GM18867 (cell line): Measurements from ENCODE around the gene TNNI3K.
A peak's percentile ranks its signal among the peaks of the same experiment; 100 is the strongest.

Source experiments
- ATAC-seq: cut with Tn5 transposase; IDR thresholded peaks from one replicate; pipeline ENCODE4 v1.9.1; 2021; ENCODE audit warnings: mild to moderate bottlenecking, moderate library complexity; ENCODE audit not compliant: unreplicated experiment

Gene TNNI3K

DNA sequence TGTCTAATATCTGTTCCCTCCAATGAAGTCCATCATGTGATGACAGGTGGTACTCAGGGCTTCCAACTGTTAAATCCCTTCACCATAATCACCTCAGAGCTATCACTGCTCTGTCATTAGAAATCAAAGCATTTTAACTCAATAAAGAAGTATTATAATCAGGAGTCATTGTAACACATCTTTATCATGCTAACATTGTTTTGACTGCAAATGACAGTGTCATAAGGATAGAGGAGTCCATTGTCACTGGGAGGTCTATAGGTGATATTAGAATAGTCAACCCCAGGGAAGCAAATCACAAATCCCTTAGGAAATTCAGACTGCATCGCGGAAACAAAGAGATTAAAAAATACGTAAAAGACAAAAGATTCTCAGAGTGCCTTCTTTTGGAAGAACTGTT lies 246.4 kb downstream of the TNNI3K start:
- ATAC-seq = no peak

DNA sequence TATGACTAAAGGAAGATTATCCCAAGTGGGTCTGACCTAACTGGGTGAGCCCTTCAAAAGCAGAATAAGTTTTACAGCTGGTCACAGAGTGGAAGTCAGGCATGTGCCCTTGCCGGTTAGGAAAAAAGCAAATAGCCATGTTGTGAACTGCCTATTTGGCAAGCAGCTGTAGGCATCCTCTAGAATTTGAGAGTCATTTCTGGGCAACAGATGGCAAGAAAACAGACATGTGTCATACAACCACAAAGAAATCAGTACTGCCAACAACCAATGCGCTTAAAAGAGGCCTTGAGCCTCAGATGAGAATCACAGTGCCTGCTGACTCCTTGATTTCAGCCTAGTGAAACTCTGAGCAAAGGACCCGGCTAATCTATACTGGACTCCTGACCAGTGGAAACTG lies 250.4 kb downstream of the TNNI3K start:
- ATAC-seq = no peak

DNA sequence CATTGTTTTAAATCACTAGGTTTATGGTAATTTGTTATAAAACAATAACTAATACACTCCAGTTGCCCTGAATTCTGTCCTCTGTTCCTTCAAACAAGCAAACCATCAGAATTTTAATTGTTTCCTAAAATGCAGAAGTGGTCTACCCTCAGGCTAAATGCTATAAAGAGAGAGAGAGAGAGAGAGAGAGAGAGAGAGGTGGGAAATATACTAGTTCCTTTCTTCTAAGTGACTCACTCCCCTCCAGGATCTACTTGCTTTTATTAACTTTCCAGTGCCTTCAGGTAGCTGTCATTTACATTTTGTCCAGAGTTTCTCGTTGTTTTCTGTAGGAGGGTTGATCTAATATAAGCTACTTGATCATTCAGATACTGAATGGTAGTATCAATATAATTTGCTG lies 250.8 kb downstream of the TNNI3K start:
- ATAC-seq = no peak

DNA sequence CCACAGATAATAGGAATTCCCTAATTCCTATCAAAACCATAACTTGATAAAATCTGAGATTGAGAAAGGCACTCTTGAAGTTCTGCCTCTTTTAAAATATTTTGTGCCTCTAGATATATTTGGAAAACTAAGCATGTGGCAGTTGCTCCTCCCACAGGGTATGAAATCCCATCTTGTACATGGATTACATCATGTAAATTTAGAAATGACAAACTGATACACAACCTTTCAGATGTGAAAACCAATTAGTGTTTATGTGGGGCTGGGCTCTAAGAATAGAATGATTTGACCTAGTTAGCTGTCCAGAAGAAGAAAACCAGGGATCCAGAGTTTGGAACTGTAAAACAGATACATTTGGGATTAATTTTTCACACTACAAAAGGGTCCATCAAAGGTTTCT lies 261.5 kb downstream of the TNNI3K start:
- ATAC-seq = no peak

DNA sequence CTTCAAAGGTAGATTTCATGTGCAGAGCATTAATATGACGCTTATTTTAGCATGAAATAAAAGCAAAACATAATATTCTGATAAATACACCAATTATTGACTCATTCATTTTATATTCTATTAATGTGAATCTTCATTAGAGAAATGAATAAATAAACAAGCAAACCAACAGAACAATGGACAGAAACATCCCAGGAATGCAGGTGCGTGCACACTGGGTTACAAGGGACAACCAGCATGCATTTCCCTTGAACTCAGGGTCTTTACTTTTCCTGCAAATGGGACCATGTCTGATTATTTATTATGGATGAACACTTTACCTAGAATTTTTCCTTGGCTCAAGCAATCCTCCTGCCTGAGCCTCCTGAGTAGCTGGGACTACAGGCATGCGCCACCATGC lies 263.7 kb downstream of the TNNI3K start:
- ATAC-seq = no peak

DNA sequence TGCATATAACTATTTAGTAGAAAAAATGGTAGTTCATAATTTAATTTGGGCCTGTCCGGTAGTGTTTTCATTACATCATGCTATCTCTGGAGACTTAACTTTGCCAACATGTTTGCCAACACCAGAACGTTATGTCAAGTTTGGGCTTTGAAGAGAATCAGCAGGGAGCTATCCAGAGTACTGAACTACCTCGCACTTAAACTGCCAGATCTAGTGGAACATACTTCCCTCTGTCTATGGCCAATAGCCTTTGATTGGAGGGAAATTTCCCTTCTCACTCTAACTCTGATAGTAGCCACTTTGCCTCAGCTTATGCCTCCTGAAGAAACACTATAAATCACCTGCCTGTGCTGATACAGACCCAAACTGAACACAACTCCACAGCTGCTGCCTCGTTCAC lies 267.2 kb downstream of the TNNI3K start:
- ATAC-seq = peak; percentile 41

DNA sequence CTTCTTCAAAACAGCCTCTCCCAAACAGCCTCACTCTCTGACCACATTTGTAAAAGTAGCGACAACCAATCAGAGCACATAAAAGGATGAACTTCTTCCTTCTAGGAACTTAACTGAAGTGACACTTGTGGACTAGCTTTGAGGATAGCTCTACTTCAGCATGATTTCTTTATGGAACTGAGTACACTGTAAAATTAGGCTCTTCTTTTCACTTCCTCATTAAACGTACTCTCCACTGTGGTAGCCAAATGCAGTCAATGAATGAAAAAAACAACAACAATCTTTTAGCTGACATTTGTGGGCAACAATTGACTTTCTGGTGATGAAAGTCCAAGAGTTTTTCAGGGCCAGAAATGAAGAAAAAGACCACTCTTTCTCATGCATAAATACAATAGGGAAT lies 267.7 kb downstream of the TNNI3K start:
- no peak for ATAC-seq

DNA sequence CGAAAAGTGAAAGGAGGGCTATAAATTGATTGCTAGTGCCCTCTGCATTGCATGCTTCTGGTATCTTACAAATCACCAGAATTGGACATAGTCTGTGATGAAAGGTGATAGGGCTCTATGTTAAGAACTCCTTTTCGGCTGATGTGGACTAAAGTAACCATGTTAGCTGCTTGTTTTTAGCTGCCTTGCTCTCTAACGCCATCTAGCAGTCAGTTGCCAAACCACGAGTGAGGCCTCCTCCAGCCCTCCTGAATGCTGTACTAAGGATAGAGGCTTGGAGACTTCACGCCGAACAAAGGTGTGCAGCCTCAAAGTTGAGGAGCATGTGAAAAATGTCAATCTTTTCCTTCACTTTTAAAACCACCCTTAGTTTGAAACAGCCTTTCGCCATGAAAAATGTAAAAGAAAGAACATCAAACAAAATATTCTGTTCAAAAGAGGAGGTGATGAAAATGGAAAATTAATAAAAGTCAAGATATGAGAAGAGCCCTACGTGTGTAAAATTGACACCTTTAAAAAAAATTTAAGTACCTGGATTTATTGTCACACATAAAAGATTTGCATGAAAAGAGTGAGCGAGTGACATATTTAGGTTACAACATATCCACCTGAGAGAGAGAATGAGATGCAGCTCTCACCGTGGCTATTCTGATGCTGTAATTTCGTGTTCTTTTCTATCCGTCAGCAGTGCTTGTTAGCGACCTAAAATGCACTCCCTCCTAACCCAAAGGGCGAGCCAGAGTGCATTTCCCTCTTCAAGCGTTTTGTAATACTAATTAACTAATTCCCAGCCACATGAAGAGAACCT lies 269.1 kb downstream of the TNNI3K start:
- peak; percentile 93 for ATAC-seq

DNA sequence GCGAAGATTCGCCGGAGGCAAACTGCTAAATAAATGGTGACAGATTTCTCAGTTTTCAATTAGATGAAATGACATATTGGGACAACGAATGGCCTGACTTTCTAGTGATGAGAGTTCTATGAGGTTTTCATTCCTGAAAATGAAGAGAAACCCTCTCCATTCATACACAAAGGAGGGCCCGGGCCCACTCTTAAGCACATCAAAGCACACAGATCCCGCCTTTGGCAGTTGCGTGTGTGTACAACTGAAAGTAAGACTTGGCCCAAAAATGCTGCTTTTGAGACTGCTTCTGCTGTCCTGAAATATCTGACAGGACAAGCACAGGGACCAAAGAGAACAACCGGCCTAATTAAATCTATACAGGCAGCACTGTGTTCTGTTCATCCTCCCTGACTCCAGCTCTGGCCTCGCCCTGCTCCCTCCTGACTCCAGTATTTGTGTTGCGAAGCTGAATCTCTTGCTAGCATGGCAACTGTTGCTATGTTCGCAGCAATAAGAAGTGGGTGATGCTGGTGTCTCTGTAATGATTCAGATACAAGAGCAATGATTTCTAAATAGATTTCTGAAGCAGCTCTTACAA lies 269.8 kb downstream of the TNNI3K start:
- ATAC-seq = no peak

DNA sequence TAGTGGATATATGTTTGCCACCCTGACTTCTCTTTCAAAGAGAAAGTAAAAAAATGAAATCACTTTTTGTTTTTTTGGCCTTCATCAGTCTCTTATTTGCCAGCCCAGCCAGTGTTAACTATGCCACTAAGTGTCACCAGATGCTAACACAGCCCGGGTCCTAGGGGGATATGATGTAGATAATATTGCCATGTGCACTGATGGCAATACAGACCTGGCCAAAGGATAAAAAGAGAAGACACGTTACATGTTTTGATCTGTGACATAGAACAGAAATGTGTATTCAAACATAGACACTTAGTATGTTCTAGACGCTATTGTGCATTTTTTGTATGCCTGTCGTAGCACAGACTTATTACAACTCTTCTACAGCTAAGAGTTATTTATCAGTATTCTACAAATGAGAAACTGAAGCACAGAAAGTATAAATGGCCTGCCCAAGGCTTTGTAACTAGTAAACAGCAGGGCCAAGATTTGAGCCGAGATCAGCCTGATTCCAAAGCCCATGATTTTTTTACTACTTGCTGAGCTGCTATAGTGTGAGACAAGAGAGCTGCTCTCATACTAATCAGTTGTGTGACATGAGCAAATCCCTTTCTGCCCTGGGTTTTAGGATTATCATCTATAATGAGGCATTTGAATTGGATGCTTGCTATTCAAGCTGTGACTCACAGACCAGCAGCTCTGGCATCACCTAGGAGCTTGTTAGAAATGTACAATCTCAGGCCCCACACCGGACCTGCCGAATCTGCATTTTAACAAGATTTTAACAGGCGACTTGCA lies 270.9 kb downstream of the TNNI3K start:
- no peak for ATAC-seq

DNA sequence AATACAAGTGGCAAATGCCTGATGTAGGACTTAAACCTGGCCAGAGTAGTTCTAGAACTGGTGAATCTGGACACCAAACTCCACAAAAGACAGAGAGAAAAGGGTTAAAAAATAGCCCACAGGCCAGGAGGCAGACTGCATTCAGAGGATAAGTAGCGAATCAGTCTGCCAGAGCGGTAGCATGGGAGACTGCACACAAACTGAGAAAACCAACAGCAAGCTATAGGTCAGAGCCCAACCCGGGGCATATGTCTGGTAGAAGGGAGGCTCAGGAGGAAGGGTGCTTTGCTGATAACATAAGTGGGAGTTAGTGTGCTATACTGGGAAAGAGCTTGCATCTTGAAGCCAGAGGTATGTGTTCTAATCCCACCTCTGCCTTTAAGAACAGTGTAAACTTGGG lies 273.3 kb downstream of the TNNI3K start:
- ATAC-seq = no peak

DNA sequence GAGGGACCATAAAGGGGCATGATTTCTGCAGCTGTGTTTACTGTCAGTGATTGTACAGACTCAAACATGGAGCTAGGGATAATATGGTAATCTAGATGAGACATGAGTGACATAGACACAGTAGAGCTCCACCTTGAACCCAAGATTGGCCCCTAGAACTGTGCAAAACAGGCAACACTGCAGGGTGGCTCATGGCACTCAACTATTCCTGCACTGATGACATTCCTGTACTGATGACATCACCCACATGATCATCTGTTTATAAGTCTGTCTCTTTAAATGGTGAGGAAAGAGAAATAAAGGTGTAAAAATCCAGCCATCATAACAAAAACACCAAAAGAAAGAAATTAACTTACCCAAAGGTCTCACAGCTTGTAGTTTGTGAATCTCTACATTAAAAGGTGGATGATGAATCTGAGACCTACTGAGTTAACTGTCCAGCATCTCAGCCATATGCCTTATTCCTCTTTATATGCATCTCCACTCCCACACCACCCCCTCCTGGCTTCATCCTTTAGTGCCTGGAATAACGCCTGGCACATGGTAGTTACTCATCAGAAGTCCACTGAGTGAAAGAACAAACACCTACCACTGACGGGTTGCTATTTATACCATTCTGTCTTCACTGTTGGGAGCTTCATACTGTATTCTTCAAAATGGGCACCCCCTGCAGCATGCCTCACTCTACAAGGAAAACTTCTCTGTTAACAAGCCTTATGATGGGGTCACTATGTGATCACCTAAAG lies 277.2 kb downstream of the TNNI3K start, which contains the start of gene LRRC53:
Gene LRRC53, minus strand, starts transcription at position 442 of the 746 bp plus-strand sequence. CDS start 29,262 bp downstream, outside the sequence.
- no peak for ATAC-seq

DNA sequence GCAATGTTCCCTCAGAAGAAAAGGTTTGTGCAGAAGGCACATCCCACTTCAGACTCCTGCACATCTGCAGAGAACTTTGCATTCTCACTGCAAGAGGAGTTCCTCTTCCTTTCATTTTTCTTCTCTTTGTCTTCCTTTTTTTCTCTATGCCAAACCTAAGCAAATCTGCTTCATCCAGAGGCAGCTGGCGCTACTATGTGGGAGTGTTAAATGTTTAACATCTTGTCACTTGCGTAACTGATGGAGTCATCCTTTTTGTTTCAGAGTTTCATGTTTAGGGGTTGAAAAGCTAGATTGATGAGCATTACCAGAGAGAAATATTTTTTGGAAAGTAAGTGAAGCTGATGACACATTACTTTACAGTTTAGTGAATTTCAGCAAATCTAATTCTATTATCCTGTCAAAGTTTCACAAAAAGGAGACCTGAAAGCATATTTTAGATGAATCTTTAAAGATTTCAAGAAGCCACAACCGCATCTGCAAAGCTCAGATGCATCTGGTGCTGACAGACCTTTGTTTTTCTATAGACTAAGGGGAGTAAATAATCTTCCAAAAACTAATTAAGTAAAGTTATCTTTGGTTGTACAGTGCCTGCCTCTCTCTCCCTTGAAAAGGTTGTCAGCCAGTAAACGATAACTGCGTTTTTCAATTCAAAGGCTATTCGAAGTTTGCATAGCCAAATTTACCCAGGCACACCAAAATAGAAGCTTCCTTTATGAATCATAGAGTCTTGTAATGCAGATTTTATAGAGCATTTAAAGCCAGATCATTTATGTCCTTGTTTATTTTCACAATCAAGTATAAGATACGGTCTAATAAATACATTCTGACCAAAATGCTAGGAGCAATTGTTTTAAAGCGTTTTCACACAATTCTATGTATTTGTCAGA lies 278.5 kb downstream of the TNNI3K start:
- ATAC-seq = no peak

DNA sequence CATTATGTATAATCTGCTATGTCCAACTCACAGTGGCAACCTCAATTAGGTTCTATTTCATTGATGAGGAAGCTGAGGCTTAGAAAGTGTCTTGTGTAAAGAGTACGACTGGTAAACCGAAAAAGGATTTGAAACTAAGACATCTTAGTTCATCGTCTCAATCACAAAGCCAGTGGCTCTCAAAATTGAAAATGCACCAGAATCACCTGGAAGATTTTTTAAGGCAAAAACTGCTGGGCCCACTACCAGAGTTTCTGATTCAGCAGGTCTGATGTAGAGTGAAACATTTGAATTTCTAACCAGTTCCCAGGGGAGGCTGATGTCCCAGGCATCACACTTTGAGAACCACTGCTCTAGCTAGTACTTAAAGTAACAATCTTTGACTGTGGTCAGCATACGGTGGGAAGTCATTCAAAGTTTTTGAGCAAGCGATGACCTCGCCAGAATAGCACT lies 282.4 kb downstream of the TNNI3K start:
- ATAC-seq = peak; percentile 95

DNA sequence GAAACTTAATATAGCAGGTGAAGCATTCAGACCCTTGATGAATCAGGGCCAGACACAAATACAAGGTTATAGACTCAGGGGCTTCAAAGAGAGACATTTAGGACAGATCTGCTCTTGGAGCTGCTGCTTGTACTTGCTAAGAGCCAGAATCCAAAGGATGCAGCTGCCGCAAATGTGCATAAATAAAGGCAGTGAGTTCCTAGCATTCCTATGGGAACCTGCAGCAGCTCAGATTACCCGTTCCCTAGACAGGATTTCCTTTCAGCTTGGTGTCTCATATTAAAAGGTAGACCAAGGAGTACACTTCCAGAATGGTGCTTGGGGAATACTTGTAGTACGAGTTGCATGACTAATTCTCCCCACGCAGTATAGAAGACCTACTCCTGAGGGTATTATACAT lies 287.0 kb downstream of the TNNI3K start:
- ATAC-seq = no peak

DNA sequence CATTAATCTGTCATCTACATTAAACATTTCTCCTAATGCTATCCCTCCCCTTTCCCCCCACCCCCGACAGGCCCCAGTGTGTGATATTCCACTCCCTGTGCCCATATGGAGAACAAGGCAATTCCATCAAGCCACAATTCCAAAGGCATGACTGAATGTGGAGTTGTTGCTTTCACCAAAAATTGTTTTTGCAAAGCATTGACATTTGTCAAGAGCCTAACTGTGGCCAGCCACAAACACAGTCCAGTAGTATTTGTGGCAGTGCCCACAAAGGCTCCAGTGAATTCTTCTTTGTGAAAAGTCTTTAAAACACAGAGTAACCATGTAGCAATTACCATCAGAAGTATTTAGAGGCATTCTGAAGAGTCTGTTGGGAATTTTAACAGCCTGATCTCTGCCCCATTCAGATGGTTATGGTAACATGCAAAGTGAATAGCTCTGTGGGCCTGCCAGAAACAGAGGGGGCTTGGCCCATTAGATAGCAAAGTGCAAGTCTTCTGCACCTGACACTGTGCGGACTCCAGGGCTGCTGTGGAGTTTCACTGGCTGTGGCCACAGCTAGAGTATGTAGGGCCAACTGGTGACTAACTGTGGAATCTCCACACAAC lies 288.8 kb downstream of the TNNI3K start:
- ATAC-seq = no peak

DNA sequence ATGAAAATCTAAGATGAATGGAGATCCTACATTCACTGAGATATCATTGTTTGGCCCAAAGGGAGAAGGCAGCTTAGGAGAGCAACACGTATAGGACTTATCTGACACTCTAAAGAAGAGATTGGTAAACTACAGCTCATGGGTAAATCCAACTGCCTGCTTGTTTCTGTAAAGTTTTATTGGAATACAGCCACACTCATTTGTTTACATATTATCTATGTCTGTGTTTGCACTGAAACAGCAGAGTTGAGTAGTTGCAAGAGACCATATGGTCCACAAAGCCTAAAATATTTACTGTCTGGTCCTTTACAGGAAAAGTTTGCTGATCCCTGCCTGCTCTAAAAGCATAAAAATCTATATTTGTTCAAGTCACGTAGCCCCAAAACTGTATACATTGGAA lies 291.5 kb downstream of the TNNI3K start:
- ATAC-seq = no peak

DNA sequence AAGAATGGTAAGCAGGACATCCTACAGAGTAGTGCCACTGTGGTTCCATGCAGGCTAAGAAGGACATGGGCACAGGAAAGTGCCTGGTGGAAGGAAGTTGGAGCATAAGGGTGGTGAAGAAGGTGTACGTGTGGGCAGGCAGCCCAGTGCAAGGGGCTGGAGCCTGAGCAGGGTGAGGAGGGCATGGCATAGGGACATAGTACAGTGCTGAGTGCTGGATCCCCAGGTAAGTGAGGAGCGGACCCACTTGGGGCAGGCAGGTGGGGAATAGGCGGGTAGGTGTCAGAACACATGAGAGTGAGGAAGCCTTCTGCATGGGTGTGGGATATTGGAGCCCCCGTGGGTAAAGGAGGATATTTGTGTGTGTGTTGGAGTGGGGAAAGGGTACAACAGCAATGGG lies 292.9 kb downstream of the TNNI3K start:
- ATAC-seq = no peak

DNA sequence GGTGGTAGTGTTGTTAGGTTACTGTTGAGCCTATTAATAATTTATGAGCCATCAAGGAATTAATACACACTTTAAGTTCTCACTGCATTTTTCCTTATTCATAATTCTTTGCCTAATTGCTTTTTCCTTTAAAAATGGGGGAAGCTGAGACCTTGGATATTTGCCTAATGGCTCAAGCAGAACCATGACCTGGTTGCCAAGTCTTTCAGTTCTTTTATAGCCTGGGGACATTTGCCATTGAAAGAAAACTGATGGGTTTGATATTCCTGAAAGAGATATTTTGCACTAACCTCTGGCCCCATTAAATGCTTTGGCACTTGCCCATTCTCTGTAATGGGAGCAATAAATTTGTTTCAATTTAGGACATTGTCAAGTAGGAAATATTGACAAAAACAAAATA lies 295.7 kb downstream of the TNNI3K start:
- ATAC-seq = no peak

DNA sequence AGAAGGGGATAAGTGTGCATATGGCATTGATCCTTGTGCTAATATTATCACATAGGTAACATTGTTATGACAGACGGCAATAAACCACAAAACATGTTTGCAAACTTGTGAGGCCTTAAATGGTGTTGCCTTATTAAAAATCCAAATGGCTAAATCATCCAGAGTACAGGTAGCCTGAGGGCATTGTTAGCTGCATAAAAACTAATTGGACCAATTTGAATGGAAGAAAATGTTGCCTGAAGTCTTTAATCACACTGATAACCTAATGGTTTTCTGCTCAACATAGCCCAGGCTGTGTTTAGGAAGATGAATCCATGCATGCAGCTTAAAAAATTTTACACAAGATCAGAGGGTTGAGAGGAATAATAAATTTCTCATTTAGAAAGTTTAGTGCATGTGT lies 296.6 kb downstream of the TNNI3K start:
- ATAC-seq = no peak
